ENCODE data around the gene RPS15.

- TF ChIP-seq CTCF (IDR thresholded peaks at IDR 0.05; ENCODE audit: low read length) (no peak), EZH2 (optimal IDR thresholded peaks at IDR 0.05; ENCODE audit: low read depth, low read length) (no peak)
Measured at GRCh38 chr19:1461862-1462261, 23.7 kb downstream of the RPS15 start.

All from MM.1S (cell line).